GM23338 (cell line): ENCODE results near the gene OR52L1. TPM values are rescaled to one million over a fixed set of nuclear protein-coding genes. Genes with fewer than 3 reads are reported as not detected.

Experiments used
- ATAC-seq: fragments of 200-7000 bp; cut with Tn5 transposase; 3 replicates; pipeline ENCODE4 v1.9.1; 2020
- DNase-seq: peaks from one replicate; pipeline ENCODE4 v3.0.0-alpha.2; 2015; ENCODE audit warnings: low spot score
- H2AFZ ChIP-seq: fragments of 200-600 bp; sonication (generic); 2 replicates; pipeline ENCODE4 v1.8.0; 2016; ENCODE audit warnings: antibody characterized with exemption, mild to moderate bottlenecking, moderate library complexity
- H3F3A ChIP-seq: fragments of 200-600 bp; sonication (generic); replicated peaks from 2 replicates; pipeline ENCODE4 v1.8.0; 2017; ENCODE audit warnings: antibody characterized with exemption, mixed run types, low read depth
- H3K27ac ChIP-seq: fragments of 200-600 bp; sonication (generic); 2 replicates; pipeline ENCODE4 v1.6.1; 2016; ENCODE audit warnings: low read depth
- H3K27me3 ChIP-seq: fragments of 200-600 bp; sonication (generic); 2 replicates; pipeline ENCODE4 v1.8.0; 2016; ENCODE audit warnings: mild to moderate bottlenecking, mixed run types, moderate library complexity; ENCODE audit not compliant: insufficient read depth
- H3K36me3 ChIP-seq: fragments of 200-600 bp; sonication (generic); 2 replicates; pipeline ENCODE4 v1.8.0; 2016; ENCODE audit warnings: mild to moderate bottlenecking; ENCODE audit not compliant: insufficient read depth
- H3K4me1 ChIP-seq: fragments of 200-600 bp; sonication (generic); 2 replicates; pipeline ENCODE4 v1.8.0; 2016; ENCODE audit warnings: mild to moderate bottlenecking, moderate library complexity; ENCODE audit not compliant: insufficient read depth
- H3K4me2 ChIP-seq: fragments of 200-600 bp; sonication (generic); 2 replicates; pipeline ENCODE4 v1.7.1; 2017; ENCODE audit warnings: mixed run types
- H3K4me3 ChIP-seq: fragments of 200-600 bp; sonication (generic); 2 replicates; pipeline ENCODE4 v1.6.1; 2016; ENCODE audit warnings: mixed run types
- H3K79me2 ChIP-seq: fragments of 200-600 bp; sonication (generic); replicated peaks from 2 replicates; pipeline ENCODE4 v1.8.0; 2017; ENCODE audit warnings: mild to moderate bottlenecking; ENCODE audit not compliant: insufficient read depth
- H3K9me2 ChIP-seq: fragments of 200-600 bp; sonication (generic); 2 replicates; pipeline ENCODE4 v1.8.0; 2017; ENCODE audit not compliant: insufficient read depth
- H4K20me1 ChIP-seq: fragments of 200-600 bp; sonication (generic); replicated peaks from 2 replicates; pipeline ENCODE4 v1.8.0; 2017; ENCODE audit warnings: mild to moderate bottlenecking; ENCODE audit not compliant: insufficient read depth
- H3K27ac Mint-ChIP-seq: 2 replicates; pipeline ENCODE4 v1.8.0; 2020; ENCODE audit warnings: inconsistent platforms, mild to moderate bottlenecking, moderate library complexity, mixed read lengths
- H3K27me3 Mint-ChIP-seq: 3 replicates; pipeline ENCODE4 v1.8.0; 2022; ENCODE audit warnings: low read depth, mild to moderate bottlenecking, moderate library complexity, mixed read lengths, inconsistent platforms; ENCODE audit not compliant: insufficient read depth, poor library complexity
- H3K36me3 Mint-ChIP-seq: 3 replicates; pipeline ENCODE4 v1.8.0; 2021; ENCODE audit warnings: low read depth, mild to moderate bottlenecking, inconsistent platforms, moderate library complexity, mixed read lengths
- H3K4me1 Mint-ChIP-seq: 3 replicates; pipeline ENCODE4 v1.8.0; 2020; ENCODE audit warnings: mild to moderate bottlenecking, inconsistent platforms, mixed read lengths
- H3K4me3 Mint-ChIP-seq: 3 replicates; pipeline ENCODE4 v1.8.0; 2021; ENCODE audit warnings: moderate library complexity, mild to moderate bottlenecking, inconsistent platforms, mixed read lengths
- H3K9me3 Mint-ChIP-seq: 3 replicates; pipeline ENCODE4 v1.8.0; 2020; ENCODE audit warnings: moderate library complexity, mild to moderate bottlenecking, inconsistent platforms, mixed read lengths
- CREB1 ChIP-seq: fragments of 250-450 bp; sonication (Bioruptor Pico); IDR thresholded peaks from 2 replicates; pipeline ENCODE4 v1.5.0; 2020; ENCODE audit warnings: low read depth, mild to moderate bottlenecking, moderate library complexity
- EZH2 ChIP-seq: fragments of 200-600 bp; sonication (generic); IDR thresholded peaks from one replicate; pipeline ENCODE4 v1.8.0; 2017; ENCODE audit warnings: antibody characterized with exemption, mild to moderate bottlenecking, low read depth; ENCODE audit not compliant: unreplicated experiment
- EZH2phosphoT487 ChIP-seq: fragments of 200-600 bp; sonication (generic); IDR thresholded peaks from one replicate; pipeline ENCODE4 v1.8.1; 2018; ENCODE audit warnings: antibody characterized with exemption; ENCODE audit not compliant: unreplicated experiment
- JUNB ChIP-seq: IDR thresholded peaks from one replicate; pipeline ENCODE4 v1.6.1; 2016; ENCODE audit warnings: antibody characterized with exemption; ENCODE audit not compliant: unreplicated experiment
- NANOG ChIP-seq: IDR thresholded peaks from 2 replicates; pipeline ENCODE4 v1.6.1; 2016; ENCODE audit warnings: antibody characterized with exemption, borderline replicate concordance
- POLR2AphosphoS5 ChIP-seq: IDR thresholded peaks from 2 replicates; pipeline ENCODE4 v1.6.1; 2016; ENCODE audit warnings: antibody characterized with exemption, low read depth
- STAT1 ChIP-seq: IDR thresholded peaks from one replicate; pipeline ENCODE4 v1.6.1; 2016; ENCODE audit warnings: antibody characterized with exemption; ENCODE audit not compliant: unreplicated experiment
- ZNF114 ChIP-seq: fragments of 250-450 bp; sonication (Bioruptor Pico); IDR thresholded peaks from 2 replicates; pipeline ENCODE4 v1.5.0; 2020; ENCODE audit warnings: mild to moderate bottlenecking, moderate library complexity
- ZNF331 ChIP-seq: fragments of 250-450 bp; sonication (Bioruptor Pico); IDR thresholded peaks from 2 replicates; pipeline ENCODE4 v1.5.0; 2020; ENCODE audit warnings: low read depth, mild to moderate bottlenecking, moderate library complexity
- polyA plus RNA-seq: library from polyadenylated mRNA; unstranded; fragments of >200 nt; fragmentation: Nextera tagmentation; extraction: Ambion mirVana; gene quantifications from 2 replicates; pipeline ENCODE4 v1.2.1, GENCODE V29; 2016
- total RNA-seq: library from RNA; depleted of rRNA; stranded (reverse); fragments of >200 nt; shearing (Covaris generic); gene quantifications from 2 replicates; pipeline ENCODE4 v1.2.3, GENCODE V29; 2014
- TF ChIP-seq, protein P1 (sequence below), 2 experiments: fragments of 200-600 bp in 1 of 2; sonication (generic) in 1 of 2; conservative IDR thresholded peaks; 2 replicates each; pipeline versions ENCODE4 v1.5.1 to v1.6.1; 2016 to 2017; ENCODE audit warnings: antibody characterized with exemption in 2 of 2, low read depth in 2 of 2, mild to moderate bottlenecking in 2 of 2, moderate library complexity in 1 of 2
- TF ChIP-seq, protein P2 (sequence below): IDR thresholded peaks from 2 replicates; pipeline ENCODE4 v1.6.1; 2016; ENCODE audit warnings: antibody characterized with exemption
- TF ChIP-seq, protein P3 (sequence below): fragments of 250-450 bp; sonication (Bioruptor Pico); IDR thresholded peaks from 2 replicates; pipeline ENCODE4 v1.5.0; 2020; ENCODE audit warnings: mild to moderate bottlenecking, moderate library complexity
- TF ChIP-seq, protein P4 (sequence below): IDR thresholded peaks from one replicate; pipeline ENCODE4 v1.6.1; 2018; ENCODE audit warnings: antibody characterized with exemption; ENCODE audit not compliant: unreplicated experiment

Gene OR52L1
- total and polyA plus RNA-seq, 2 experiments from 2014 or later: 0.17 TPM; not detected in 1

DNA sequence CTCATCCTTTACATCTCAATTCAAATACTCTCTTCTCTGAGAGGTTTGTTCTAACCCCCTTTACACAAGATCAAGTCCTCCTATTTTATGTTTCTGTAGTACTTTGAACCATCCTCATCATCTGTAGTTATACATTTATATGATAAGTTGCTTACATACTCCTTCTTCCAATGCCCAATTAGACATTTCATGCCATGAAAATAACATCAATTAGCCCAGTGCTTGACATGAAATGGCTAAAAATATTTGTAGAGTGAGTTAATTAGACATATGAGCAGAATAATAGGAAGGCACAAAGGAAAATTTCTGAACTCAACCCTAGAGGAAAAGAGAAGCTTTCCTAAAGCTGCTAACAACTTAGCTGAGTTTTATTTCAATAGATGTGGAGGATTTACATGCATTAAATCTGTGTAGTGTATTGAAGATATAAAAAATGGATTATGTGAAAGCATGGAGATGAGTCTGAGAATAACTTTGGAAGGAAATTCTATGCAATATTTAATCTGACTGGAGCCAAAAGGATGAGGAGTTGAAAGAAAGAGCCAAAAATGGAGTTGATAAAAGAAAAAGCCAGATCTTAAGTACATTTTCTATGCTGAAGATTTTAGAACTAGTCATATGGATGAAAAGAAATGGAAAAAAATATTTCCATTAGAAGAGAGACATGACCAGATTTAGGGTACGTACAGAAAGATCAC lies 44.1 kb upstream of the OR52L1 start, which contains the start of gene OR56A1:
Gene OR56A1 (minus strand): TSS at position 51 of the 698 bp plus-strand sequence. CDS start 3,066 bp downstream, outside the sequence.
- no peaks in the 10 kb centered on the region for H3K79me2 ChIP-seq
- DNase-seq (no peak), ATAC-seq (no peak)
- Mint-ChIP-seq H3K27ac (no peak within 1 kb of the TSS), H3K4me3 (no peak within 1 kb of the TSS), H3K36me3 (no peaks in the 10 kb centered on the region), H3K9me3 (no peaks in the 10 kb centered on the region), H3K4me1 (no peaks in the 10 kb centered on the region), H3K27me3 (no peaks in the 10 kb centered on the region)
- H4K20me1 ChIP-seq: no peaks in the 10 kb centered on the region
- no peaks in the 10 kb centered on the region for H3K27me3 ChIP-seq
- H3K4me1 ChIP-seq: no peaks in the 10 kb centered on the region
- H3K4me2 ChIP-seq: no peak within 1 kb of the TSS
- no peak for TF ChIP-seq STAT1
- TF ChIP-seq NANOG: no peak
- TF ChIP-seq JUNB: no peak
- no peak for TF ChIP-seq EZH2phosphoT487
- TF ChIP-seq ZNF114: no peak
- TF ChIP-seq, protein P1, sequence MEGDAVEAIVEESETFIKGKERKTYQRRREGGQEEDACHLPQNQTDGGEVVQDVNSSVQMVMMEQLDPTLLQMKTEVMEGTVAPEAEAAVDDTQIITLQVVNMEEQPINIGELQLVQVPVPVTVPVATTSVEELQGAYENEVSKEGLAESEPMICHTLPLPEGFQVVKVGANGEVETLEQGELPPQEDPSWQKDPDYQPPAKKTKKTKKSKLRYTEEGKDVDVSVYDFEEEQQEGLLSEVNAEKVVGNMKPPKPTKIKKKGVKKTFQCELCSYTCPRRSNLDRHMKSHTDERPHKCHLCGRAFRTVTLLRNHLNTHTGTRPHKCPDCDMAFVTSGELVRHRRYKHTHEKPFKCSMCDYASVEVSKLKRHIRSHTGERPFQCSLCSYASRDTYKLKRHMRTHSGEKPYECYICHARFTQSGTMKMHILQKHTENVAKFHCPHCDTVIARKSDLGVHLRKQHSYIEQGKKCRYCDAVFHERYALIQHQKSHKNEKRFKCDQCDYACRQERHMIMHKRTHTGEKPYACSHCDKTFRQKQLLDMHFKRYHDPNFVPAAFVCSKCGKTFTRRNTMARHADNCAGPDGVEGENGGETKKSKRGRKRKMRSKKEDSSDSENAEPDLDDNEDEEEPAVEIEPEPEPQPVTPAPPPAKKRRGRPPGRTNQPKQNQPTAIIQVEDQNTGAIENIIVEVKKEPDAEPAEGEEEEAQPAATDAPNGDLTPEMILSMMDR (conservative IDR thresholded peaks at IDR 0.05; ENCODE audit: low read depth in 2 of 2): no peak
- no peak for TF ChIP-seq EZH2
- no peak for TF ChIP-seq ZNF331 (CRISPR knock-in tag)
- TF ChIP-seq POLR2AphosphoS5: no peak
- TF ChIP-seq, protein P2, sequence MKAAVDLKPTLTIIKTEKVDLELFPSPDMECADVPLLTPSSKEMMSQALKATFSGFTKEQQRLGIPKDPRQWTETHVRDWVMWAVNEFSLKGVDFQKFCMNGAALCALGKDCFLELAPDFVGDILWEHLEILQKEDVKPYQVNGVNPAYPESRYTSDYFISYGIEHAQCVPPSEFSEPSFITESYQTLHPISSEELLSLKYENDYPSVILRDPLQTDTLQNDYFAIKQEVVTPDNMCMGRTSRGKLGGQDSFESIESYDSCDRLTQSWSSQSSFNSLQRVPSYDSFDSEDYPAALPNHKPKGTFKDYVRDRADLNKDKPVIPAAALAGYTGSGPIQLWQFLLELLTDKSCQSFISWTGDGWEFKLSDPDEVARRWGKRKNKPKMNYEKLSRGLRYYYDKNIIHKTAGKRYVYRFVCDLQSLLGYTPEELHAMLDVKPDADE: no peak
- TF ChIP-seq, protein P3, sequence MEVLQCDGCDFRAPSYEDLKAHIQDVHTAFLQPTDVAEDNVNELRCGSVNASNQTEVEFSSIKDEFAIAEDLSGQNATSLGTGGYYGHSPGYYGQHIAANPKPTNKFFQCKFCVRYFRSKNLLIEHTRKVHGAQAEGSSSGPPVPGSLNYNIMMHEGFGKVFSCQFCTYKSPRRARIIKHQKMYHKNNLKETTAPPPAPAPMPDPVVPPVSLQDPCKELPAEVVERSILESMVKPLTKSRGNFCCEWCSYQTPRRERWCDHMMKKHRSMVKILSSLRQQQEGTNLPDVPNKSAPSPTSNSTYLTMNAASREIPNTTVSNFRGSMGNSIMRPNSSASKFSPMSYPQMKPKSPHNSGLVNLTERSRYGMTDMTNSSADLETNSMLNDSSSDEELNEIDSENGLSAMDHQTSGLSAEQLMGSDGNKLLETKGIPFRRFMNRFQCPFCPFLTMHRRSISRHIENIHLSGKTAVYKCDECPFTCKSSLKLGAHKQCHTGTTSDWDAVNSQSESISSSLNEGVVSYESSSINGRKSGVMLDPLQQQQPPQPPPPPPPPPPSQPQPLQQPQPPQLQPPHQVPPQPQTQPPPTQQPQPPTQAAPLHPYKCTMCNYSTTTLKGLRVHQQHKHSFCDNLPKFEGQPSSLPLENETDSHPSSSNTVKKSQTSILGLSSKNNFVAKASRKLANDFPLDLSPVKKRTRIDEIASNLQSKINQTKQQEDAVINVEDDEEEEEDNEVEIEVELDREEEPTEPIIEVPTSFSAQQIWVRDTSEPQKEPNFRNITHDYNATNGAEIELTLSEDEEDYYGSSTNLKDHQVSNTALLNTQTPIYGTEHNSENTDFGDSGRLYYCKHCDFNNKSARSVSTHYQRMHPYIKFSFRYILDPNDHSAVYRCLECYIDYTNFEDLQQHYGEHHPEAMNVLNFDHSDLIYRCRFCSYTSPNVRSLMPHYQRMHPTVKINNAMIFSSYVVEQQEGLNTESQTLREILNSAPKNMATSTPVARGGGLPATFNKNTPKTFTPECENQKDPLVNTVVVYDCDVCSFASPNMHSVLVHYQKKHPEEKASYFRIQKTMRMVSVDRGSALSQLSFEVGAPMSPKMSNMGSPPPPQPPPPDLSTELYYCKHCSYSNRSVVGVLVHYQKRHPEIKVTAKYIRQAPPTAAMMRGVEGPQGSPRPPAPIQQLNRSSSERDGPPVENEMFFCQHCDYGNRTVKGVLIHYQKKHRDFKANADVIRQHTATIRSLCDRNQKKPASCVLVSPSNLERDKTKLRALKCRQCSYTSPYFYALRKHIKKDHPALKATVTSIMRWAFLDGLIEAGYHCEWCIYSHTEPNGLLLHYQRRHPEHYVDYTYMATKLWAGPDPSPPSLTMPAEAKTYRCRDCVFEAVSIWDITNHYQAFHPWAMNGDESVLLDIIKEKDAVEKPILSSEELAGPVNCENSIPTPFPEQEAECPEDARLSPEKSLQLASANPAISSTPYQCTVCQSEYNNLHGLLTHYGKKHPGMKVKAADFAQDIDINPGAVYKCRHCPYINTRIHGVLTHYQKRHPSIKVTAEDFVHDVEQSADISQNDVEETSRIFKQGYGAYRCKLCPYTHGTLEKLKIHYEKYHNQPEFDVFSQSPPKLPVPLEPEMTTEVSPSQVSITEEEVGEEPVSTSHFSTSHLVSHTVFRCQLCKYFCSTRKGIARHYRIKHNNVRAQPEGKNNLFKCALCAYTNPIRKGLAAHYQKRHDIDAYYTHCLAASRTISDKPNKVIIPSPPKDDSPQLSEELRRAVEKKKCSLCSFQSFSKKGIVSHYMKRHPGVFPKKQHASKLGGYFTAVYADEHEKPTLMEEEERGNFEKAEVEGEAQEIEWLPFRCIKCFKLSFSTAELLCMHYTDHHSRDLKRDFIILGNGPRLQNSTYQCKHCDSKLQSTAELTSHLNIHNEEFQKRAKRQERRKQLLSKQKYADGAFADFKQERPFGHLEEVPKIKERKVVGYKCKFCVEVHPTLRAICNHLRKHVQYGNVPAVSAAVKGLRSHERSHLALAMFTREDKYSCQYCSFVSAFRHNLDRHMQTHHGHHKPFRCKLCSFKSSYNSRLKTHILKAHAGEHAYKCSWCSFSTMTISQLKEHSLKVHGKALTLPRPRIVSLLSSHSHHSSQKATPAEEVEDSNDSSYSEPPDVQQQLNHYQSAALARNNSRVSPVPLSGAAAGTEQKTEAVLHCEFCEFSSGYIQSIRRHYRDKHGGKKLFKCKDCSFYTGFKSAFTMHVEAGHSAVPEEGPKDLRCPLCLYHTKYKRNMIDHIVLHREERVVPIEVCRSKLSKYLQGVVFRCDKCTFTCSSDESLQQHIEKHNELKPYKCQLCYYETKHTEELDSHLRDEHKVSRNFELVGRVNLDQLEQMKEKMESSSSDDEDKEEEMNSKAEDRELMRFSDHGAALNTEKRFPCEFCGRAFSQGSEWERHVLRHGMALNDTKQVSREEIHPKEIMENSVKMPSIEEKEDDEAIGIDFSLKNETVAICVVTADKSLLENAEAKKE (CRISPR knock-in tag): no peak
- TF ChIP-seq, protein P4, sequence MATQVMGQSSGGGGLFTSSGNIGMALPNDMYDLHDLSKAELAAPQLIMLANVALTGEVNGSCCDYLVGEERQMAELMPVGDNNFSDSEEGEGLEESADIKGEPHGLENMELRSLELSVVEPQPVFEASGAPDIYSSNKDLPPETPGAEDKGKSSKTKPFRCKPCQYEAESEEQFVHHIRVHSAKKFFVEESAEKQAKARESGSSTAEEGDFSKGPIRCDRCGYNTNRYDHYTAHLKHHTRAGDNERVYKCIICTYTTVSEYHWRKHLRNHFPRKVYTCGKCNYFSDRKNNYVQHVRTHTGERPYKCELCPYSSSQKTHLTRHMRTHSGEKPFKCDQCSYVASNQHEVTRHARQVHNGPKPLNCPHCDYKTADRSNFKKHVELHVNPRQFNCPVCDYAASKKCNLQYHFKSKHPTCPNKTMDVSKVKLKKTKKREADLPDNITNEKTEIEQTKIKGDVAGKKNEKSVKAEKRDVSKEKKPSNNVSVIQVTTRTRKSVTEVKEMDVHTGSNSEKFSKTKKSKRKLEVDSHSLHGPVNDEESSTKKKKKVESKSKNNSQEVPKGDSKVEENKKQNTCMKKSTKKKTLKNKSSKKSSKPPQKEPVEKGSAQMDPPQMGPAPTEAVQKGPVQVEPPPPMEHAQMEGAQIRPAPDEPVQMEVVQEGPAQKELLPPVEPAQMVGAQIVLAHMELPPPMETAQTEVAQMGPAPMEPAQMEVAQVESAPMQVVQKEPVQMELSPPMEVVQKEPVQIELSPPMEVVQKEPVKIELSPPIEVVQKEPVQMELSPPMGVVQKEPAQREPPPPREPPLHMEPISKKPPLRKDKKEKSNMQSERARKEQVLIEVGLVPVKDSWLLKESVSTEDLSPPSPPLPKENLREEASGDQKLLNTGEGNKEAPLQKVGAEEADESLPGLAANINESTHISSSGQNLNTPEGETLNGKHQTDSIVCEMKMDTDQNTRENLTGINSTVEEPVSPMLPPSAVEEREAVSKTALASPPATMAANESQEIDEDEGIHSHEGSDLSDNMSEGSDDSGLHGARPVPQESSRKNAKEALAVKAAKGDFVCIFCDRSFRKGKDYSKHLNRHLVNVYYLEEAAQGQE: no peak
- no peak for TF ChIP-seq CREB1 (CRISPR knock-in tag)
- H3F3A ChIP-seq: no peaks in the 10 kb centered on the region
- no peaks in the 10 kb centered on the region for H3K36me3 ChIP-seq
- H2AFZ ChIP-seq: no peak within 1 kb of the TSS
- H3K9me2 ChIP-seq: no peaks in the 10 kb centered on the region
- no peak within 1 kb of the TSS for H3K4me3 ChIP-seq
- no peak within 1 kb of the TSS for H3K27ac ChIP-seq
